ENCODE measurements around the gene ASPSCR1. TPM values are rescaled to one million over a fixed set of nuclear protein-coding genes. Genes with fewer than 3 reads are reported as not detected.

The ASPSCR1 gene
- total RNA-seq, 1 donor from 2014 or later = 45.9 TPM

GRCh38 chr17:81964081-81964849 lies 13.2 kb upstream of the ASPSCR1 start:
- TF ChIP-seq CTCF (IDR thresholded peaks at IDR 0.05) = no peak
- Mint-ChIP-seq H3K9me3 (ENCODE audit: unreplicated experiment) (no peaks in the 10 kb centered on the region), H3K27ac (ENCODE audit: unreplicated experiment) (no peak overlapping the region), H3K27me3 (ENCODE audit: unreplicated experiment) (peaks cover 20% of the 10 kb centered on the region), H3K4me3 (ENCODE audit: unreplicated experiment) (no peak overlapping the region), H3K4me1 (ENCODE audit: unreplicated experiment) (peaks cover 3% of the 10 kb centered on the region), H3K36me3 (ENCODE audit: unreplicated experiment) (no peaks in the 10 kb centered on the region)
- no peak for DNase-seq (ENCODE audit: extremely low spot score, unreplicated experiment)

- H3K4me3 Mint-ChIP-seq (ENCODE audit: unreplicated experiment) = no peak overlapping the region
- no peak for TF ChIP-seq CTCF (IDR thresholded peaks at IDR 0.05)
- no peak for DNase-seq (ENCODE audit: extremely low spot score, unreplicated experiment)
- H3K27me3 Mint-ChIP-seq (ENCODE audit: unreplicated experiment) = peaks cover 20% of the 10 kb centered on the region
- no peak overlapping the region for H3K27ac Mint-ChIP-seq (ENCODE audit: unreplicated experiment)
- H3K36me3 Mint-ChIP-seq (ENCODE audit: unreplicated experiment) = no peaks in the 10 kb centered on the region
- H3K4me1 Mint-ChIP-seq (ENCODE audit: unreplicated experiment) = peaks cover 3% of the 10 kb centered on the region
- no peaks in the 10 kb centered on the region for H3K9me3 Mint-ChIP-seq (ENCODE audit: unreplicated experiment)
Measured at GRCh38 chr17:81966343-81967243, 10.8 kb upstream of the ASPSCR1 start.

GRCh38 chr17:81967244-81967532 lies 10.2 kb upstream of the ASPSCR1 start:
- no peak for DNase-seq (ENCODE audit: extremely low spot score, unreplicated experiment)
- Mint-ChIP-seq H3K9me3 (ENCODE audit: unreplicated experiment) (no peaks in the 10 kb centered on the region), H3K27ac (ENCODE audit: unreplicated experiment) (no peak overlapping the region), H3K4me1 (ENCODE audit: unreplicated experiment) (peaks cover 3% of the 10 kb centered on the region), H3K36me3 (ENCODE audit: unreplicated experiment) (no peaks in the 10 kb centered on the region), H3K27me3 (ENCODE audit: unreplicated experiment) (peaks cover 18% of the 10 kb centered on the region), H3K4me3 (ENCODE audit: unreplicated experiment) (no peak overlapping the region)
- TF ChIP-seq CTCF (IDR thresholded peaks at IDR 0.05) = no peak

- H3K36me3 Mint-ChIP-seq (ENCODE audit: unreplicated experiment) = no peaks in the 10 kb centered on the region
- no peak for TF ChIP-seq CTCF (IDR thresholded peaks at IDR 0.05)
- peaks cover 3% of the 10 kb centered on the region for H3K4me1 Mint-ChIP-seq (ENCODE audit: unreplicated experiment)
- H3K4me3 Mint-ChIP-seq (ENCODE audit: unreplicated experiment) = no peak overlapping the region
- no peaks in the 10 kb centered on the region for H3K9me3 Mint-ChIP-seq (ENCODE audit: unreplicated experiment)
- DNase-seq (ENCODE audit: extremely low spot score, unreplicated experiment) = no peak
- H3K27me3 Mint-ChIP-seq (ENCODE audit: unreplicated experiment) = peaks cover 14% of the 10 kb centered on the region
- no peak overlapping the region for H3K27ac Mint-ChIP-seq (ENCODE audit: unreplicated experiment)
Measured at GRCh38 chr17:81967533-81968395, 9.7 kb upstream of the ASPSCR1 start.

All from osteocyte (in vitro differentiated cells).